Measurements from ENCODE around the gene GHR. TPM values are rescaled to one million over a fixed set of nuclear protein-coding genes. Genes with fewer than 3 reads are reported as not detected.

The GHR gene
- total and polyA plus RNA-seq, 2 donors (not counting 3 experiments of a cell fraction or from before 2014, with no cell fraction given), result 0.27 to 0.28 TPM

- dilution Hi-C loops (cut with MboI; ENCODE audit: extremely low pct_ligation_motif_present, low sequenced_read_pairs), result no loop called here
Measured at GRCh38 chr5:42462083-42462482, 38.8 kb downstream of the GHR start.

DNA sequence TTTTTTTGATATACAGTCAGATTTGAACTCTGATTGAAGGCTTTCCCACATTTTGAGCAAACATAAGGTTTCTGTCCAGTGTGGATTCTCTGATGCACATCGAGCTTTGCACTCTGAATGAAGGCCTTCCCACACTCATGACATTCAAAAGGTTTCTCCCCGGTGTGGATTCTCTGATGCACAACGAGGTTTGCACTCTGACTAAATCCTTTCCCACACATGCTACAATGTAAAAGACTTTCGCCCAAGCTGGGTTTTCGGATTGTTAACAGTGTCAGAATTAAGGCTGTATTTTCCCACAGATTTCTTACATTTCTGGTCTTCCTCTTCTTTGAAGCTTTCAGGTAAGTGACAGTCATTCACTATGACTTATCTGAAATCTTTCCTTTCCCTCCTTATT is 44.3 kb downstream of the GHR start:
- FAIRE-seq (no peak), DNase-seq (ENCODE audit: low read depth, low spot score) (no peak)
- H3K9me3 ChIP-seq (replicated peaks; ENCODE audit: control insufficient read depth, insufficient read depth, low read length), result no peaks in the 10 kb centered on the region
- H2AFZ ChIP-seq (ENCODE audit: low read depth, low read length), result no peak overlapping the region
- no TSS peak for BruUV-seq (replicated peaks)
- H3K27ac ChIP-seq (ENCODE audit: insufficient read depth, low read depth, low read length), result no peak overlapping the region
- ChIA-PET POLR2A (no interaction called here), CTCF (interaction anchor here (1.0 kb wide), 1 partner anchor 410 kb away, joined by 3 read pairs; no protein-coding TSS in a partner anchor)
- dilution Hi-C loops (cut with MboI; ENCODE audit: extremely low pct_ligation_motif_present, low sequenced_read_pairs) (no loop called here), intact Hi-C loops (cut with micrococcal nuclease) (no loop called here)
- no peaks in the 10 kb centered on the region for H3K36me3 ChIP-seq (ENCODE audit: control insufficient read depth in 2 of 2, extremely low read depth in 1 of 2, insufficient read depth in 2 of 2, low read length in 2 of 2)
- no peaks in the 10 kb centered on the region for H3K79me2 ChIP-seq (ENCODE audit: control insufficient read depth, insufficient read depth, low read length)
- H4K20me1 ChIP-seq (replicated peaks; ENCODE audit: control insufficient read depth, extremely low read depth, insufficient read depth, low read length), result no peaks in the 10 kb centered on the region
- H3K4me3 ChIP-seq (replicated peaks in 1 of 3; ENCODE audit: insufficient read depth in 1 of 3, low read depth in 1 of 3, low read length in 3 of 3), result no peak overlapping the region
- H3K4me2 ChIP-seq (ENCODE audit: insufficient read depth, low read length), result no peak overlapping the region
- H3K4me1 ChIP-seq (ENCODE audit: control insufficient read depth, extremely low read depth, insufficient read depth, low read length), result no peaks in the 10 kb centered on the region
- no peak overlapping the region for H3K9ac ChIP-seq (replicated peaks; ENCODE audit: extremely low read depth, insufficient read depth, low read length)
- H3K9me1 ChIP-seq (replicated peaks; ENCODE audit: control insufficient read depth, extremely low read depth, insufficient read depth, low read length), result no peaks in the 10 kb centered on the region
- no peaks in the 10 kb centered on the region for H3K27me3 ChIP-seq (ENCODE audit: control insufficient read depth in 2 of 2, insufficient read depth in 2 of 2, low read length in 2 of 2)
- TF ChIP-seq FOS (IDR thresholded peaks at IDR 0.05; ENCODE audit: borderline replicate concordance, insufficient read depth, low read length), result no peak

More at GRCh38 chr5:42462083-42462482, 38.8 kb downstream of the GHR start:
- CTCF ChIA-PET, result no interaction called here
- no peak for TF ChIP-seq EZH2 (IDR thresholded peaks at IDR 0.05; ENCODE audit: borderline replicate concordance, low read depth, low read length, severe bottlenecking)
- Histone ChIP-seq H3K79me2 (ENCODE audit: control insufficient read depth, insufficient read depth, low read length) (no peaks in the 10 kb centered on the region), H3K9me3 (replicated peaks; ENCODE audit: control insufficient read depth, insufficient read depth, low read length) (no peaks in the 10 kb centered on the region), H3K27ac (ENCODE audit: insufficient read depth, low read depth, low read length) (no peak overlapping the region), H4K20me1 (replicated peaks; ENCODE audit: control insufficient read depth, extremely low read depth, insufficient read depth, low read length) (no peaks in the 10 kb centered on the region), H2AFZ (ENCODE audit: low read depth, low read length) (no peak overlapping the region), H3K36me3 (ENCODE audit: control insufficient read depth in 2 of 2, extremely low read depth in 1 of 2, insufficient read depth in 2 of 2, low read length in 2 of 2) (no peaks in the 10 kb centered on the region), H3K9ac (replicated peaks; ENCODE audit: extremely low read depth, insufficient read depth, low read length) (no peak overlapping the region), H3K4me3 (replicated peaks in 1 of 3; ENCODE audit: insufficient read depth in 1 of 3, low read depth in 1 of 3, low read length in 3 of 3) (no peak overlapping the region), H3K27me3 (ENCODE audit: control insufficient read depth in 2 of 2, insufficient read depth in 2 of 2, low read length in 2 of 2) (no peaks in the 10 kb centered on the region), H3K4me2 (ENCODE audit: insufficient read depth, low read length) (no peak overlapping the region), H3K9me1 (replicated peaks; ENCODE audit: control insufficient read depth, extremely low read depth, insufficient read depth, low read length) (no peaks in the 10 kb centered on the region), H3K4me1 (ENCODE audit: control insufficient read depth, extremely low read depth, insufficient read depth, low read length) (no peaks in the 10 kb centered on the region)
- BruUV-seq (replicated peaks), result no TSS peak
- POLR2A ChIA-PET, result no interaction called here
- DNase-seq (ENCODE audit: low read depth, low spot score), result no peak
- intact Hi-C loops (cut with micrococcal nuclease), result no loop called here
- FAIRE-seq, result no peak
